HG03108 (cell line): ENCODE data around the gene SNAI3.
"Not testable (repeated sequence)": the region's sequence is repeated elsewhere in the genome, so short reads cannot be mapped to it uniquely, and the experiment has no call there.

Experiments
- ATAC-seq: cut with Tn5 transposase; IDR thresholded peaks from one replicate; pipeline ENCODE4 v1.9.1; 2021; ENCODE audit warnings: moderate library complexity; ENCODE audit not compliant: unreplicated experiment

SNAI3 gene

GRCh38 chr16:88671806-88672205 is 14.5 kb downstream of the SNAI3 start:
- ATAC-seq = no peak

- ATAC-seq = no peak
Measured at GRCh38 chr16:88669980-88670379, 16.3 kb downstream of the SNAI3 start.

- not testable (repeated sequence) for ATAC-seq
Measured at GRCh38 chr16:88669493-88669892, 16.8 kb downstream of the SNAI3 start.

- no peak for ATAC-seq
Measured at GRCh38 chr16:88667461-88667860, 18.8 kb downstream of the SNAI3 start.

- no peak for ATAC-seq
Measured at GRCh38 chr16:88665570-88665969, 20.7 kb downstream of the SNAI3 start.

- ATAC-seq = no peak
Measured at GRCh38 chr16:88665148-88665547, 21.2 kb downstream of the SNAI3 start.

- ATAC-seq = peak; percentile 95
Measured at GRCh38 chr16:88662843-88663606, 23.3 kb downstream of the SNAI3 start, which contains the start of gene MVD. MVD (minus strand) TSS chr16:88663091; CDS start chr16:88663080, 11 bp downstream.

- ATAC-seq = no peak
Measured at GRCh38 chr16:88662222-88662842, 24.0 kb downstream of the SNAI3 start.

GRCh38 chr16:88661468-88661867 is 24.8 kb downstream of the SNAI3 start:
- no peak for ATAC-seq

GRCh38 chr16:88659160-88659559 is 27.1 kb downstream of the SNAI3 start:
- no peak for ATAC-seq

- no peak for ATAC-seq
Measured at GRCh38 chr16:88658714-88659113, 27.6 kb downstream of the SNAI3 start.

GRCh38 chr16:88657371-88657770 is 28.9 kb downstream of the SNAI3 start:
- ATAC-seq = no peak

- no peak for ATAC-seq
Measured at GRCh38 chr16:88656291-88656980, 29.9 kb downstream of the SNAI3 start.

- no peak for ATAC-seq
Measured at GRCh38 chr16:88655733-88656281, 30.5 kb downstream of the SNAI3 start.

GRCh38 chr16:88655053-88655732 is 31.1 kb downstream of the SNAI3 start:
- ATAC-seq = no peak

- ATAC-seq = no peak
Measured at GRCh38 chr16:88654363-88655052, 31.8 kb downstream of the SNAI3 start.

GRCh38 chr16:88653596-88654362 is 32.5 kb downstream of the SNAI3 start:
- ATAC-seq = no peak

- ATAC-seq = no peak
Measured at GRCh38 chr16:88653101-88653500, 33.2 kb downstream of the SNAI3 start.

GRCh38 chr16:88652762-88653063 is 33.6 kb downstream of the SNAI3 start:
- ATAC-seq = no peak
